HepG2 (cell line): Measurements from ENCODE around the gene CCDC183. TPM values are rescaled to one million over a fixed set of nuclear protein-coding genes. Genes with fewer than 3 reads are reported as not detected.

Experiments used
- GABPA ChIP-seq, 2 experiments: IDR thresholded peaks; 2 replicates each; pipeline ENCODE4 v1.6.1; 2011 to 2016; ENCODE audit warnings: low read depth in 2 of 2, low read length in 1 of 2, missing biosample characterization in 1 of 2, missing genetic modification characterization in 1 of 2
- HNF4G ChIP-seq, 2 experiments: sonication (generic) in 1 of 2; formaldehyde crosslinking in 1 of 2; IDR thresholded peaks; 2 replicates each; pipeline versions ENCODE4 v1.4.0 to v1.6.1; 2011 to 2020; ENCODE audit warnings: borderline replicate concordance in 2 of 2, low read depth in 2 of 2, mild to moderate bottlenecking in 2 of 2, low read length in 1 of 2, missing genetic modification reagents in 1 of 2, moderate library complexity in 1 of 2
- HOXA5 ChIP-seq: sonication (generic); formaldehyde crosslinking; IDR thresholded peaks from 2 replicates; pipeline ENCODE4 v1.4.0; 2020; ENCODE audit warnings: missing genetic modification reagents
- PHF8 ChIP-seq: sonication (generic); formaldehyde crosslinking; IDR thresholded peaks from 2 replicates; pipeline ENCODE4 v1.5.0; 2020; ENCODE audit warnings: missing genetic modification reagents
- RFX1 ChIP-seq: fragments of 450-650 bp; IDR thresholded peaks from 2 replicates; pipeline ENCODE4 v1.6.1; 2017
- SMYD3 ChIP-seq: sonication (generic); formaldehyde crosslinking; IDR thresholded peaks from 2 replicates; pipeline ENCODE4 v1.8.1; 2023; ENCODE audit warnings: mild to moderate bottlenecking, missing genetic modification reagents
- SP1 ChIP-seq, 2 experiments: fragments of 450-650 bp in 1 of 2; sonication (generic) in 1 of 2; formaldehyde crosslinking in 1 of 2; IDR thresholded peaks; 2 replicates each; pipeline versions ENCODE4 v1.4.0 to v1.6.1; 2016 to 2020; ENCODE audit warnings: missing genetic modification reagents in 1 of 2
- SP5 ChIP-seq: IDR thresholded peaks from 2 replicates; pipeline ENCODE4 v1.6.1; 2016; ENCODE audit warnings: low read depth, borderline replicate concordance
- TGIF2 ChIP-seq: IDR thresholded peaks from 2 replicates; pipeline ENCODE4 v1.6.1; 2016; ENCODE audit warnings: control low read depth, missing compliant biosample characterization
- ZFP36L2 ChIP-seq: sonication (generic); formaldehyde crosslinking; IDR thresholded peaks from 2 replicates; pipeline ENCODE4 v1.4.0; 2020; ENCODE audit warnings: missing genetic modification reagents
- ZFP41 ChIP-seq: sonication (generic); formaldehyde crosslinking; IDR thresholded peaks from 2 replicates; pipeline ENCODE4 v1.4.0; 2020; ENCODE audit warnings: mild to moderate bottlenecking, missing genetic modification reagents, borderline replicate concordance
- ZNF468 ChIP-seq: sonication (generic); formaldehyde crosslinking; IDR thresholded peaks from 2 replicates; pipeline ENCODE4 v1.8.0; 2022; ENCODE audit warnings: mild to moderate bottlenecking, moderate library complexity, missing genetic modification reagents
- ZNF772 ChIP-seq: sonication (generic); formaldehyde crosslinking; IDR thresholded peaks from 2 replicates; pipeline ENCODE4 v1.5.0; 2020; ENCODE audit warnings: mild to moderate bottlenecking, missing genetic modification reagents
- ZSCAN21 ChIP-seq: sonication (generic); formaldehyde crosslinking; IDR thresholded peaks from 2 replicates; pipeline ENCODE4 v1.8.0; 2022; ENCODE audit warnings: mild to moderate bottlenecking, missing genetic modification reagents, moderate library complexity, borderline replicate concordance
- polyA plus RNA-seq, 8 experiments: library from polyadenylated mRNA; depleted of rRNA in 3 of 8; stranded (reverse) in 7 of 8; unstranded in 1 of 8; fragments of >200 nt; fragmentation: Illumina TruSeq in 4 of 8; extraction: Trizol in 4 of 8; gene quantifications; 2 replicates each; pipeline versions ENCODE4 v1.2.1 to v1.2.3, GENCODE V29; 2011 to 2016; ENCODE audit warnings: low read depth in 4 of 8, missing spikeins in 1 of 8, mixed read lengths in 1 of 8; ENCODE audit not compliant: insufficient read depth in 1 of 8
- total RNA-seq, 5 experiments: library from RNA; depleted of rRNA; stranded (reverse); fragments of >200 nt; fragmentation: Illumina TruSeq; extraction: Trizol; gene quantifications; 2 replicates each; pipeline ENCODE4 v1.2.3, GENCODE V29; 2016; ENCODE audit warnings: low read depth in 1 of 5
- TF ChIP-seq, protein P1 (sequence below): sonication (generic); formaldehyde crosslinking; IDR thresholded peaks from 2 replicates; pipeline ENCODE4 v1.5.1; 2020; ENCODE audit warnings: mild to moderate bottlenecking, missing genetic modification reagents, borderline replicate concordance
- TF ChIP-seq, protein P2 (sequence below): IDR thresholded peaks from 2 replicates; pipeline ENCODE4 v1.6.1; 2016; ENCODE audit warnings: low read depth, missing genetic modification reagents, missing compliant biosample characterization
- TF ChIP-seq, protein P3 (sequence below): sonication (generic); formaldehyde crosslinking; IDR thresholded peaks from 2 replicates; pipeline ENCODE4 v1.5.1; 2020; ENCODE audit warnings: mild to moderate bottlenecking, moderate library complexity, missing genetic modification reagents

CCDC183 gene
- total and polyA plus RNA-seq, 2 of the 13 experiments (the other 11 are each of a cell fraction or from before 2014, with no cell fraction given) = 5.0 to 66.4 TPM

DNA sequence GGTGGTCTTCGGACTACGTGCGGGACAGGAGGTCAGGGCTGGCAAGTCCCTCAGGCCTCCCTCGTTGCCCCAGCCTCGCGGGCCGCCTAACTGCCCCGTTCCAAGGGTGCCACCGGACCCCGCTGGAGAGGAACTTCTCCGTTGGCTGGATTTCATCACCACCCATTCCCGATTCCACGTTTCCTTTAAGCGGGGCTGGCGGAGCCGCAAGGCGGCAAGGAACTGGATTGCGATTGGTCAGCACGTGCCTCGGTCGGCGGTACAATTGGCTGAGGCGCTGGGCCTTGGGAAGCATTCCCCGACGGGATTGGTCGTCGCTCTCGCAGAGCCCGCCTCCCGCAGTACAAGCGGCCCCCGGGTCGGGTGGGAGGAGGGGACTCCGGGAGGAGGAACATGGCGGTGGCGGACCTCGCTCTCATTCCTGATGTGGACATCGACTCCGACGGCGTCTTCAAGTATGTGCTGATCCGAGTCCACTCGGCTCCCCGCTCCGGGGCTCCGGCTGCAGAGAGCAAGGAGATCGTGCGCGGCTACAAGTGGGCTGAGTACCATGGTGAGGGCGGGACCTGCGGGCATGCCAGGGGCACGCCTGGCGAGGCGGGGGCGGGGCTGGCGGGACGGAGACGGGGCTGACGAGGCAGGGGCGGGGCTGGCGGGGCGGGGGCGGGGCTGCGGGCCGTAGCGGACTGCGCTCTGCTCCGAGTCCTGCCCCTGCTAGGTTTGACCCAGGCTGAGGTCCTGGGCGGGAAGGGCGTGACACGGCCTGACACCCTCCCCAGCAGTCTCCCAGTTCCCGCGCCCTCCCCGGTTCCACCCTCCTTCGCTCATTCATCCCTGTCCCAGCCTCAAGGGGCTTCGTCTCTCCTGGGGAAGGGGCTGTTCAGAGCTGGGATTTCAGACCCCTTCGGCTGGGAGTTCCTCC, 53.2 kb downstream of the CCDC183 start, which contains the start of gene PHPT1 (continued):
- TF ChIP-seq SMYD3 (CRISPR knock-in tag) (peak; percentile 59; the same call in 1 of the 2 replicates), ZNF468 (CRISPR knock-in tag) (no peak), ZSCAN21 (peak; percentile 44; the same call in 1 of the 2 replicates), PHF8 (CRISPR knock-in tag) (peak; percentile 68), SP5 (CRISPR knock-in tag) (0 out of 2 replicates have a peak, but pooled peaks have one; percentile 55), ZNF772 (CRISPR knock-in tag) (peak; percentile 13), HOXA5 (CRISPR knock-in tag) (peak; percentile 81), HNF4G (IDR thresholded peaks at IDR 0.05; ENCODE audit: borderline replicate concordance, low read depth, low read length) (no peak), HNF4G (CRISPR knock-in tag; IDR thresholded peaks at IDR 0.05; ENCODE audit: borderline replicate concordance, low read depth) (no peak), ZFP36L2 (no peak), ZFP41 (CRISPR knock-in tag) (peak; percentile 19; the same call in 1 of the 2 replicates), TGIF2 (CRISPR knock-in tag) (peak; percentile 70), GABPA (IDR thresholded peaks at IDR 0.05; ENCODE audit: low read depth, low read length) (no peak), GABPA (CRISPR knock-in tag; IDR thresholded peaks at IDR 0.05; ENCODE audit: low read depth) (no peak), SP1 (IDR thresholded peaks at IDR 0.05) (no peak), SP1 (CRISPR knock-in tag; IDR thresholded peaks at IDR 0.05) (peak; percentile 70), RFX1 (no peak)
- TF ChIP-seq, protein P1, sequence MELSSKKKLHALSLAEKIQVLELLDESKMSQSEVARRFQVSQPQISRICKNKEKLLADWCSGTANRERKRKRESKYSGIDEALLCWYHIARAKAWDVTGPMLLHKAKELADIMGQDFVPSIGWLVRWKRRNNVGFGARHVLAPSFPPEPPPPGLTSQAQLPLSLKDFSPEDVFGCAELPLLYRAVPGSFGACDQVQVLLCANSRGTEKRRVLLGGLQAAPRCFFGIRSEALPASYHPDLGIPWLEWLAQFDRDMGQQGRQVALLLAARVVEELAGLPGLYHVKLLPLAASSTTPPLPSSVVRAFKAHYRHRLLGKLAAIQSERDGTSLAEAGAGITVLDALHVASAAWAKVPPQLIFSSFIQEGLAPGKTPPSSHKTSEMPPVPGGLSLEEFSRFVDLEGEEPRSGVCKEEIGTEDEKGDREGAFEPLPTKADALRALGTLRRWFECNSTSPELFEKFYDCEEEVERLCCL (CRISPR knock-in tag) = no peak
- TF ChIP-seq, protein P2, sequence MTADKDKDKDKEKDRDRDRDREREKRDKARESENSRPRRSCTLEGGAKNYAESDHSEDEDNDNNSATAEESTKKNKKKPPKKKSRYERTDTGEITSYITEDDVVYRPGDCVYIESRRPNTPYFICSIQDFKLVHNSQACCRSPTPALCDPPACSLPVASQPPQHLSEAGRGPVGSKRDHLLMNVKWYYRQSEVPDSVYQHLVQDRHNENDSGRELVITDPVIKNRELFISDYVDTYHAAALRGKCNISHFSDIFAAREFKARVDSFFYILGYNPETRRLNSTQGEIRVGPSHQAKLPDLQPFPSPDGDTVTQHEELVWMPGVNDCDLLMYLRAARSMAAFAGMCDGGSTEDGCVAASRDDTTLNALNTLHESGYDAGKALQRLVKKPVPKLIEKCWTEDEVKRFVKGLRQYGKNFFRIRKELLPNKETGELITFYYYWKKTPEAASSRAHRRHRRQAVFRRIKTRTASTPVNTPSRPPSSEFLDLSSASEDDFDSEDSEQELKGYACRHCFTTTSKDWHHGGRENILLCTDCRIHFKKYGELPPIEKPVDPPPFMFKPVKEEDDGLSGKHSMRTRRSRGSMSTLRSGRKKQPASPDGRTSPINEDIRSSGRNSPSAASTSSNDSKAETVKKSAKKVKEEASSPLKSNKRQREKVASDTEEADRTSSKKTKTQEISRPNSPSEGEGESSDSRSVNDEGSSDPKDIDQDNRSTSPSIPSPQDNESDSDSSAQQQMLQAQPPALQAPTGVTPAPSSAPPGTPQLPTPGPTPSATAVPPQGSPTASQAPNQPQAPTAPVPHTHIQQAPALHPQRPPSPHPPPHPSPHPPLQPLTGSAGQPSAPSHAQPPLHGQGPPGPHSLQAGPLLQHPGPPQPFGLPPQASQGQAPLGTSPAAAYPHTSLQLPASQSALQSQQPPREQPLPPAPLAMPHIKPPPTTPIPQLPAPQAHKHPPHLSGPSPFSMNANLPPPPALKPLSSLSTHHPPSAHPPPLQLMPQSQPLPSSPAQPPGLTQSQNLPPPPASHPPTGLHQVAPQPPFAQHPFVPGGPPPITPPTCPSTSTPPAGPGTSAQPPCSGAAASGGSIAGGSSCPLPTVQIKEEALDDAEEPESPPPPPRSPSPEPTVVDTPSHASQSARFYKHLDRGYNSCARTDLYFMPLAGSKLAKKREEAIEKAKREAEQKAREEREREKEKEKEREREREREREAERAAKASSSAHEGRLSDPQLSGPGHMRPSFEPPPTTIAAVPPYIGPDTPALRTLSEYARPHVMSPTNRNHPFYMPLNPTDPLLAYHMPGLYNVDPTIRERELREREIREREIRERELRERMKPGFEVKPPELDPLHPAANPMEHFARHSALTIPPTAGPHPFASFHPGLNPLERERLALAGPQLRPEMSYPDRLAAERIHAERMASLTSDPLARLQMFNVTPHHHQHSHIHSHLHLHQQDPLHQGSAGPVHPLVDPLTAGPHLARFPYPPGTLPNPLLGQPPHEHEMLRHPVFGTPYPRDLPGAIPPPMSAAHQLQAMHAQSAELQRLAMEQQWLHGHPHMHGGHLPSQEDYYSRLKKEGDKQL (CRISPR knock-in tag) = no peak
- TF ChIP-seq, protein P3, sequence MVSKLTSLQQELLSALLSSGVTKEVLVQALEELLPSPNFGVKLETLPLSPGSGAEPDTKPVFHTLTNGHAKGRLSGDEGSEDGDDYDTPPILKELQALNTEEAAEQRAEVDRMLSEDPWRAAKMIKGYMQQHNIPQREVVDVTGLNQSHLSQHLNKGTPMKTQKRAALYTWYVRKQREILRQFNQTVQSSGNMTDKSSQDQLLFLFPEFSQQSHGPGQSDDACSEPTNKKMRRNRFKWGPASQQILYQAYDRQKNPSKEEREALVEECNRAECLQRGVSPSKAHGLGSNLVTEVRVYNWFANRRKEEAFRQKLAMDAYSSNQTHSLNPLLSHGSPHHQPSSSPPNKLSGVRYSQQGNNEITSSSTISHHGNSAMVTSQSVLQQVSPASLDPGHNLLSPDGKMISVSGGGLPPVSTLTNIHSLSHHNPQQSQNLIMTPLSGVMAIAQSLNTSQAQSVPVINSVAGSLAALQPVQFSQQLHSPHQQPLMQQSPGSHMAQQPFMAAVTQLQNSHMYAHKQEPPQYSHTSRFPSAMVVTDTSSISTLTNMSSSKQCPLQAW = 0 out of 2 replicates have a peak, but pooled peaks have one; percentile 12
